Measurements from ENCODE around the gene ERI2. TPM values are rescaled to one million over a fixed set of nuclear protein-coding genes. Genes with fewer than 3 reads are reported as not detected.

Gene ERI2
- total and polyA plus RNA-seq, 10 donors = 2.5 to 15.3 (median 8.0) TPM

GRCh38 chr16:20755238-20755637 is 51.0 kb downstream of the ERI2 start:
- no peak overlapping the region for H3K4me3 ChIP-seq
- H3K4me1 ChIP-seq = no peaks in the 10 kb centered on the region
- no peak for DNase-seq
- H3K27ac ChIP-seq = no peak overlapping the region
- WGBS, 5 donors = 87 to 98% (median 91%) methylated on average over 1 of the region's 1 CpG
- H3K36me3 ChIP-seq = no peaks in the 10 kb centered on the region
- H3K9me3 ChIP-seq = peaks cover 0 to 13% (median 0%) of the 10 kb centered on the region in 8 donors
- intact Hi-C loops (cut with DNase I; ENCODE audit: low total_unique reads) = no loop called here
- H3K27me3 ChIP-seq (replicated peaks in 1 of 7) = no peaks in the 10 kb centered on the region
- no peak for TF ChIP-seq POLR2AphosphoS5 (IDR thresholded peaks at IDR 0.05)
- no peak for TF ChIP-seq POLR2A (IDR thresholded peaks at IDR 0.05)
- no peak for TF ChIP-seq CTCF (IDR thresholded peaks at IDR 0.05 in 8 of 11, conservative IDR thresholded peaks at IDR 0.05 in 3 of 11)

GRCh38 chr16:20753727-20754126 is 52.5 kb downstream of the ERI2 start:
- Histone ChIP-seq H3K9me3 (peaks cover 0 to 7% (median under 1%) of the 10 kb centered on the region in 8 donors), H3K36me3 (no peaks in the 10 kb centered on the region), H3K27ac (no peak overlapping the region), H3K4me1 (no peaks in the 10 kb centered on the region), H3K27me3 (replicated peaks in 1 of 7) (no peaks in the 10 kb centered on the region), H3K4me3 (no peak overlapping the region)
- no peak for DNase-seq
- intact Hi-C loops (cut with DNase I; ENCODE audit: low total_unique reads) = no loop called here
- WGBS, 5 donors = 81 to 95% (median 85%) methylated on average over 1 of the region's 1 CpG
- TF ChIP-seq POLR2A (IDR thresholded peaks at IDR 0.05) = no peak

GRCh38 chr16:20750558-20750957 is 55.7 kb downstream of the ERI2 start:
- Histone ChIP-seq H3K4me1 (no peaks in the 10 kb centered on the region), H3K27ac (no peak overlapping the region), H3K27me3 (replicated peaks in 1 of 7) (no peaks in the 10 kb centered on the region), H3K4me3 (no peak overlapping the region), H3K9me3 (peaks cover 10 to 33% (median 25%) of the 10 kb centered on the region in 8 donors), H3K36me3 (no peaks in the 10 kb centered on the region)
- DNase-seq = no peak
- 70 to 100% (median 88%) methylated on average over 1 of the region's 1 CpG for WGBS, 5 donors
- intact Hi-C loops (cut with DNase I; ENCODE audit: low total_unique reads) = no loop called here
- TF ChIP-seq POLR2AphosphoS5 (IDR thresholded peaks at IDR 0.05) (no peak), POLR2A (IDR thresholded peaks at IDR 0.05) (no peak), CTCF (IDR thresholded peaks at IDR 0.05 in 8 of 11, conservative IDR thresholded peaks at IDR 0.05 in 3 of 11) (no peak)

- H3K36me3 ChIP-seq = no peaks in the 10 kb centered on the region
- no peak overlapping the region for H3K4me3 ChIP-seq
- no peak overlapping the region for H3K27ac ChIP-seq
- no peak for TF ChIP-seq POLR2A (IDR thresholded peaks at IDR 0.05)
- no peak for TF ChIP-seq CTCF (IDR thresholded peaks at IDR 0.05 in 8 of 11, conservative IDR thresholded peaks at IDR 0.05 in 3 of 11)
- TF ChIP-seq POLR2AphosphoS5 (IDR thresholded peaks at IDR 0.05) = no peak
- DNase-seq = no peak
- no peaks in the 10 kb centered on the region for H3K27me3 ChIP-seq (replicated peaks in 1 of 7)
- H3K9me3 ChIP-seq = peaks cover 10 to 30% (median 25%) of the 10 kb centered on the region in 8 donors
- intact Hi-C loops (cut with DNase I; ENCODE audit: low total_unique reads) = no loop called here
- H3K4me1 ChIP-seq = peaks cover 0 to 9% (median 5%) of the 10 kb centered on the region in 6 donors
- 84 to 94% (median 90%) methylated on average over 1 of the region's 1 CpG for WGBS, 5 donors
Observed at GRCh38 chr16:20749474-20749873, 56.8 kb downstream of the ERI2 start.
